Endothelial cell of umbilical vein (primary cell): ENCODE data around the gene NOSIP. TPM values are rescaled to one million over a fixed set of nuclear protein-coding genes. Genes with fewer than 3 reads are reported as not detected.

Experiments used
- BruUV-seq: library from RNA; stranded (reverse); fragments of 400-500 nt; replicated peaks from 2 replicates; lab custom pipeline; 2021; lab: Mats Ljungman, UMichigan
- CTCF ChIA-PET: fragments of 300-600, 350-600 bp; sonication (Branson Sonifier 250); formaldehyde crosslinking; loops from one replicate; lab custom pipeline; 2021; ENCODE audit warnings: antibody characterized with exemption, inconsistent platforms; lab: Charles Lee
- POLR2A ChIA-PET: fragments of 300-600, 350-600 bp; sonication (Branson Sonifier 250); formaldehyde crosslinking; loops from one replicate; lab custom pipeline; 2021; ENCODE audit warnings: antibody characterized with exemption, inconsistent platforms; lab: Charles Lee
- DNase-seq: peaks from one replicate; pipeline ENCODE4 v3.0.0-alpha.2; 2011; ENCODE audit warnings: low read depth, low spot score
- FAIRE-seq: peaks from 2 replicates; lab custom pipeline; 2011; peaks lifted over from hg19 to GRCh38; lab: Jason Lieb, UNC
- H2AFZ ChIP-seq: 2 replicates; pipeline ENCODE4 v1.6.0; 2012; ENCODE audit warnings: low read depth, low read length, control low read depth, inconsistent platforms
- H3K27ac ChIP-seq: 2 replicates; pipeline ENCODE4 v1.5.1; 2011; ENCODE audit warnings: low read depth, mild to moderate bottlenecking, control low read depth, low read length, moderate library complexity; ENCODE audit not compliant: insufficient read depth
- H3K27me3 ChIP-seq, 2 experiments: 2 replicates each; pipeline versions ENCODE4 v1.6.0 to v1.6.1; 2011; ENCODE audit warnings: low read length in 2 of 2, mixed read lengths in 1 of 2; ENCODE audit not compliant: control insufficient read depth in 2 of 2, insufficient read depth in 2 of 2
- H3K36me3 ChIP-seq, 2 experiments: 2 replicates in 1 of 2; 3 replicates in 1 of 2; pipeline ENCODE4 v1.5.1; 2011; ENCODE audit warnings: low read length in 2 of 2, mild to moderate bottlenecking in 1 of 2, moderate library complexity in 1 of 2; ENCODE audit not compliant: control insufficient read depth in 2 of 2, insufficient read depth in 2 of 2; ENCODE audit errors: extremely low read depth in 1 of 2
- H3K4me1 ChIP-seq: 3 replicates; pipeline ENCODE4 v1.5.1; 2011; ENCODE audit warnings: mild to moderate bottlenecking, low read length; ENCODE audit not compliant: control insufficient read depth, insufficient read depth; ENCODE audit errors: extremely low read depth
- H3K4me2 ChIP-seq: 2 replicates; pipeline ENCODE4 v1.6.1; 2011; ENCODE audit warnings: low read length, control low read depth, mixed read lengths; ENCODE audit not compliant: insufficient read depth
- H3K4me3 ChIP-seq, 3 experiments: fragments of 200-600 bp in 1 of 3; sonication (generic), shearing (Covaris generic) in 1 of 3; replicated peaks in 1 of 3; 2 replicates each; pipeline ENCODE4 v1.5.1; 2011 to 2016; ENCODE audit warnings: control low read depth in 3 of 3, low read length in 3 of 3, mild to moderate bottlenecking in 2 of 3, inconsistent platforms in 1 of 3, low read depth in 1 of 3, moderate library complexity in 1 of 3; ENCODE audit not compliant: insufficient read depth in 1 of 3
- H3K79me2 ChIP-seq: 2 replicates; pipeline ENCODE4 v1.6.0; 2012; ENCODE audit warnings: low read length, inconsistent platforms; ENCODE audit not compliant: control insufficient read depth, insufficient read depth
- H3K9ac ChIP-seq: replicated peaks from 2 replicates; pipeline ENCODE3; 2011; ENCODE audit warnings: low read length, control low read depth; ENCODE audit not compliant: insufficient read depth; ENCODE audit errors: extremely low read depth
- H3K9me1 ChIP-seq: replicated peaks from 3 replicates; pipeline ENCODE4 v1.6.0; 2011; ENCODE audit warnings: mild to moderate bottlenecking, low read length; ENCODE audit not compliant: control insufficient read depth, insufficient read depth; ENCODE audit errors: extremely low read depth
- H3K9me3 ChIP-seq: replicated peaks from 2 replicates; pipeline ENCODE4 v1.5.1; 2012; ENCODE audit warnings: low read length, inconsistent platforms; ENCODE audit not compliant: control insufficient read depth, insufficient read depth
- H4K20me1 ChIP-seq: replicated peaks from 2 replicates; pipeline ENCODE3; 2011; ENCODE audit warnings: mild to moderate bottlenecking, low read length; ENCODE audit not compliant: control insufficient read depth, insufficient read depth; ENCODE audit errors: extremely low read depth
- CTCF ChIP-seq, 2 donors: IDR thresholded peaks; 1 replicate in 1 of 2; 2 replicates in 1 of 2; pipeline ENCODE4 v1.5.1; 2011; ENCODE audit warnings: low read length in 2 of 2, mild to moderate bottlenecking in 2 of 2, moderate library complexity in 2 of 2, control low read depth in 1 of 2, inconsistent platforms in 1 of 2, low read depth in 1 of 2; ENCODE audit not compliant: insufficient read depth in 1 of 2; ENCODE audit errors: extremely low read depth in 1 of 2
- EZH2 ChIP-seq: IDR thresholded peaks from 2 replicates; pipeline ENCODE4 v1.6.1; 2012; ENCODE audit warnings: borderline replicate concordance, low read depth, mild to moderate bottlenecking, moderate library complexity, low read length, inconsistent platforms; ENCODE audit not compliant: severe bottlenecking
- FOS ChIP-seq: IDR thresholded peaks from 2 replicates; pipeline ENCODE4 v1.6.1; 2011; ENCODE audit warnings: mild to moderate bottlenecking, low read length, moderate library complexity, borderline replicate concordance; ENCODE audit not compliant: insufficient read depth
- GATA2 ChIP-seq: IDR thresholded peaks from 2 replicates; pipeline ENCODE4 v1.7.0; 2011; ENCODE audit warnings: low read depth, mild to moderate bottlenecking, moderate library complexity, mixed read lengths, low read length; ENCODE audit not compliant: insufficient read length, insufficient read depth
- JUN ChIP-seq: IDR thresholded peaks from 2 replicates; pipeline ENCODE4 v1.6.1; 2011; ENCODE audit warnings: borderline replicate concordance, low read depth; ENCODE audit not compliant: insufficient read length, insufficient read depth
- MYC ChIP-seq: IDR thresholded peaks from one replicate; pipeline ENCODE4 v1.6.1; 2011; ENCODE audit warnings: mild to moderate bottlenecking, low read depth, low read length
- POLR2A ChIP-seq: IDR thresholded peaks from 2 replicates; pipeline ENCODE4 v1.6.1; 2012; ENCODE audit warnings: low read depth, mild to moderate bottlenecking, control low read depth, low read length
- POLR2AphosphoS5 ChIP-seq: IDR thresholded peaks from 2 replicates; pipeline ENCODE4 v1.6.1; 2012; ENCODE audit warnings: low read depth, mild to moderate bottlenecking, control low read depth, low read length, moderate library complexity; ENCODE audit not compliant: insufficient read depth
- dilution Hi-C: fragments of 300-500 bp; cut with MboI; formaldehyde crosslinking; loops from one replicate; pipeline ENCODE4 v1.15.0; 2019; ENCODE audit warnings: low sequenced_read_pairs; ENCODE audit not compliant: extremely low pct_ligation_motif_present
- intact Hi-C: fragments of 100-400 bp; cut with micrococcal nuclease; formaldehyde crosslinking; loops from one replicate; pipeline ENCODE4 v1.10.0; 2022
- polyA plus RNA-seq, 4 experiments: library from polyadenylated mRNA; depleted of rRNA in 3 of 4; stranded (reverse) in 3 of 4; unstranded in 1 of 4; fragments of >200 nt; gene quantifications; 2 replicates each; pipeline versions ENCODE4 v1.2.1 to v1.2.3, GENCODE V29; 2011 to 2012; ENCODE audit warnings: missing spikeins in 1 of 4
- total RNA-seq: library from RNA; stranded (reverse); gene quantifications from 2 replicates; pipeline ENCODE4 v1.2.3, GENCODE V29; 2021
- TF ChIP-seq, protein P1 (sequence below): IDR thresholded peaks from 2 replicates; pipeline ENCODE4 v1.6.1; 2011; ENCODE audit not compliant: insufficient read depth, insufficient read length

NOSIP gene
- total and polyA plus RNA-seq, 2 donors (not counting 3 experiments of a cell fraction or from before 2014, with no cell fraction given), result 77.5 to 128 TPM

GRCh38 chr19:49589502-49589905 is 9.1 kb upstream of the NOSIP start:
- H3K9me3 ChIP-seq, result no peaks in the 10 kb centered on the region
- no peaks in the 10 kb centered on the region for H4K20me1 ChIP-seq
- peaks cover under 1 to 4% of the 10 kb centered on the region in 2 experiments for H3K36me3 ChIP-seq
- DNase-seq (no peak), FAIRE-seq (no peak)
- intact Hi-C loops, result no loop called here
- no peak overlapping the region for H3K4me3 ChIP-seq
- H2AFZ ChIP-seq, result no peak overlapping the region
- ChIA-PET POLR2A (interaction anchor here (1.0 to 1.2 kb wide), 3 partner anchors 49 to 52 kb away, joined by 3 to 11 read pairs (median 3); partner anchors contain the start of genes RRAS and SCAF1), CTCF (interaction anchor here (1.0 to 1.8 kb wide), 6 partner anchors 9 to 91 kb away, joined by 3 to 11 read pairs (median 4); partner anchors contain the start of gene NOSIP)
- H3K9me1 ChIP-seq, result no peaks in the 10 kb centered on the region
- H3K79me2 ChIP-seq, result peaks cover 27% of the 10 kb centered on the region
- no peak overlapping the region for H3K27ac ChIP-seq
- no TSS peak for BruUV-seq
- TF ChIP-seq MYC (no peak), CTCF (IDR thresholded peaks at IDR 0.05; ENCODE audit: extremely low read depth in 1 of 2, insufficient read depth in 1 of 2, low read depth in 1 of 2, low read length in 2 of 2) (no peak), FOS (no peak), POLR2AphosphoS5 (no peak), GATA2 (no peak), POLR2A (no peak), EZH2 (no peak), JUN (no peak)
- TF ChIP-seq, protein P1, sequence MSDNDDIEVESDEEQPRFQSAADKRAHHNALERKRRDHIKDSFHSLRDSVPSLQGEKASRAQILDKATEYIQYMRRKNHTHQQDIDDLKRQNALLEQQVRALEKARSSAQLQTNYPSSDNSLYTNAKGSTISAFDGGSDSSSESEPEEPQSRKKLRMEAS, result no peak
- no peaks in the 10 kb centered on the region for H3K27me3 ChIP-seq
- H3K4me1 ChIP-seq, result peaks cover 16% of the 10 kb centered on the region
- dilution Hi-C loops, result no loop called here
- no peak overlapping the region for H3K9ac ChIP-seq
- H3K4me2 ChIP-seq, result no peak overlapping the region
